Neural crest cell (in vitro differentiated cells): ENCODE data around the gene TTC34. TPM values are rescaled to one million over a fixed set of nuclear protein-coding genes. Genes with fewer than 3 reads are reported as not detected.

Experiments used
- DNase-seq: peaks from one replicate; pipeline ENCODE4 v3.0.0; 2021; ENCODE audit warnings: low read depth, mixed read lengths, low spot score
- H3K27ac Mint-ChIP-seq: one replicate; pipeline ENCODE4 v1.8.0; 2021; ENCODE audit warnings: mild to moderate bottlenecking, mixed read lengths; ENCODE audit not compliant: unreplicated experiment
- H3K27me3 Mint-ChIP-seq: 2 replicates; pipeline ENCODE4 v1.8.0; 2021; ENCODE audit warnings: low read depth, mild to moderate bottlenecking, mixed read lengths
- H3K36me3 Mint-ChIP-seq: 2 replicates; pipeline ENCODE4 v1.8.0; 2021; ENCODE audit warnings: low read depth, mild to moderate bottlenecking, mixed read lengths
- H3K4me1 Mint-ChIP-seq: 2 replicates; pipeline ENCODE4 v1.8.0; 2021; ENCODE audit warnings: mixed read lengths
- H3K4me3 Mint-ChIP-seq: one replicate; pipeline ENCODE4 v1.8.0; 2021; ENCODE audit warnings: mild to moderate bottlenecking, mixed read lengths
- H3K9me3 Mint-ChIP-seq: 2 replicates; pipeline ENCODE4 v1.8.0; 2021; ENCODE audit warnings: mixed read lengths
- total RNA-seq: library from RNA; stranded (reverse); gene quantifications from 2 replicates; pipeline ENCODE4 v1.2.1, GENCODE V29; 2021
- TF ChIP-seq, protein P1 (sequence below): fragments of 200-600 bp; sonication (generic); conservative IDR thresholded peaks from 2 replicates; pipeline ENCODE4 v1.5.0; 2021; ENCODE audit warnings: antibody characterized with exemption, mild to moderate bottlenecking

TTC34 gene
- total RNA-seq, 1 donor from 2014 or later, result 2.7 TPM

DNA sequence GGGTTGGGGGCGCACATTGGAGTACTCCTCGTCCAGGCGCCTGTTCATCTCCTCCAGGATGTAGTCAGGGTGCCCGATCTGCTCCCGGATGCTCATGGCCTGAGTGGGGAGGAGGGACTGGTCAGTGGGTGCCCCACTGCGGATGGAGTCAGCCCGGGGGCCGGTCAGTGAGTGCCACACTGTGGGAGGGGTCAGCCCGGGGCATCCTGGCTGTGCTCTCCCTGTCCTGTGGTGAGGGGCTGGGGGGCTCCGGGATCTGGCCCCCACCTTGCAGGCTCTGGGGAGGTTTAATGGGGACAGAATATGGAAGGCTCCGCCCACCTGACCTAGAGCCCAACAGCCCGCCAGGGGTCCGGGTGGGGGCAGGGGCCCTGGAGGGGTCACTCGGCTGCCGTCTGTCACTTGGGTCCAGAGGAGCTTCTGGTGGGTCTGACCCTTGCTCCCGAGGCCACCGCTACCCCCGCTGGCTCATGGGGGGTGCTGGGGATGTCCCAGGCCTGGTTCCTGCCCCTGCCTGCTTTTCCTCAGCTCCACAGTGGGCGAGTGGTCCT is 206.2 kb downstream of the TTC34 start:
- Mint-ChIP-seq H3K9me3 (peaks cover 4% of the 10 kb centered on the region), H3K27ac (no peak overlapping the region), H3K36me3 (no peaks in the 10 kb centered on the region), H3K4me1 (no peaks in the 10 kb centered on the region), H3K4me3 (no peak overlapping the region), H3K27me3 (peaks cover 3% of the 10 kb centered on the region)
- TF ChIP-seq, protein P1, sequence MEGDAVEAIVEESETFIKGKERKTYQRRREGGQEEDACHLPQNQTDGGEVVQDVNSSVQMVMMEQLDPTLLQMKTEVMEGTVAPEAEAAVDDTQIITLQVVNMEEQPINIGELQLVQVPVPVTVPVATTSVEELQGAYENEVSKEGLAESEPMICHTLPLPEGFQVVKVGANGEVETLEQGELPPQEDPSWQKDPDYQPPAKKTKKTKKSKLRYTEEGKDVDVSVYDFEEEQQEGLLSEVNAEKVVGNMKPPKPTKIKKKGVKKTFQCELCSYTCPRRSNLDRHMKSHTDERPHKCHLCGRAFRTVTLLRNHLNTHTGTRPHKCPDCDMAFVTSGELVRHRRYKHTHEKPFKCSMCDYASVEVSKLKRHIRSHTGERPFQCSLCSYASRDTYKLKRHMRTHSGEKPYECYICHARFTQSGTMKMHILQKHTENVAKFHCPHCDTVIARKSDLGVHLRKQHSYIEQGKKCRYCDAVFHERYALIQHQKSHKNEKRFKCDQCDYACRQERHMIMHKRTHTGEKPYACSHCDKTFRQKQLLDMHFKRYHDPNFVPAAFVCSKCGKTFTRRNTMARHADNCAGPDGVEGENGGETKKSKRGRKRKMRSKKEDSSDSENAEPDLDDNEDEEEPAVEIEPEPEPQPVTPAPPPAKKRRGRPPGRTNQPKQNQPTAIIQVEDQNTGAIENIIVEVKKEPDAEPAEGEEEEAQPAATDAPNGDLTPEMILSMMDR, result no peak
- no peak for DNase-seq

GRCh38 chr1:2594641-2595131 is 206.8 kb downstream of the TTC34 start:
- no peak for DNase-seq
- H3K9me3 Mint-ChIP-seq, result peaks cover 4% of the 10 kb centered on the region
- no peaks in the 10 kb centered on the region for H3K4me1 Mint-ChIP-seq
- peaks cover 3% of the 10 kb centered on the region for H3K27me3 Mint-ChIP-seq
- no peaks in the 10 kb centered on the region for H3K36me3 Mint-ChIP-seq
- H3K4me3 Mint-ChIP-seq, result no peak overlapping the region
- TF ChIP-seq, protein P1, result no peak
- no peak overlapping the region for H3K27ac Mint-ChIP-seq

- Mint-ChIP-seq H3K4me3 (no peak overlapping the region), H3K4me1 (no peaks in the 10 kb centered on the region), H3K9me3 (peaks cover 4% of the 10 kb centered on the region), H3K36me3 (no peaks in the 10 kb centered on the region), H3K27ac (no peak overlapping the region), H3K27me3 (peaks cover 3% of the 10 kb centered on the region)
- no peak for DNase-seq
- TF ChIP-seq, protein P1, result no peak
Observed at GRCh38 chr1:2594001-2594640, 207.4 kb downstream of the TTC34 start.

- no peak overlapping the region for H3K4me3 Mint-ChIP-seq
- H3K4me1 Mint-ChIP-seq, result no peaks in the 10 kb centered on the region
- H3K9me3 Mint-ChIP-seq, result no peaks in the 10 kb centered on the region
- TF ChIP-seq, protein P1, result no peak
- H3K36me3 Mint-ChIP-seq, result no peaks in the 10 kb centered on the region
- H3K27me3 Mint-ChIP-seq, result no peaks in the 10 kb centered on the region
- no peak overlapping the region for H3K27ac Mint-ChIP-seq
- no peak for DNase-seq
Observed at GRCh38 chr1:2593251-2593878, 208.1 kb downstream of the TTC34 start.

DNA sequence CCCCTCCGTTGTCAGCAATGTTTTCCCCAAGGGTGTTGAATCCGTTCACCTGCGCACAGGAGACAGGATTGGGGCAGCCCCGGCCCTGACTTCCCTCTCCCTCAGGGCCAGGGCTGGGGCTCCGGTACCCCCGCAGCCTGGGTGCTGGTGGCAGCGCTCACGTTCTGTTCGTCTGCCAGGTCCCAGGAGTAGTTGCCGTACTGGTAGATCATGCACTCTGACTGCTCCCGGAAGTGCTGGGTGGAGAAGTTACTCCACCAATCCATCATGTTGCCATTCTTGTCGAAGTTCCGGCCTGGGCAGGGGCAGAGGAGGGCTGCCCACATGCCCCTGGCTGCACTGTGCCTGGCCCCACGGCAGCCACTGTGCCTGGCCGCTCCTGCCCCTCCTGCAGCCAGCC is 208.8 kb downstream of the TTC34 start:
- TF ChIP-seq, protein P1, result no peak
- Mint-ChIP-seq H3K27me3 (no peaks in the 10 kb centered on the region), H3K36me3 (no peaks in the 10 kb centered on the region), H3K9me3 (no peaks in the 10 kb centered on the region), H3K4me1 (no peaks in the 10 kb centered on the region), H3K27ac (no peak overlapping the region), H3K4me3 (no peak overlapping the region)
- no peak for DNase-seq
